ENCODE data around the gene GRPEL1. TPM values are rescaled to one million over a fixed set of nuclear protein-coding genes. Genes with fewer than 3 reads are reported as not detected.
"Not testable (repeated sequence)": the region's sequence is repeated elsewhere in the genome, so short reads cannot be mapped to it uniquely, and the experiment has no call there.

GRPEL1 gene
- total RNA-seq, 8 experiments from 2014 or later, result 14.3 to 75.1 (median 20.3) TPM

DNA sequence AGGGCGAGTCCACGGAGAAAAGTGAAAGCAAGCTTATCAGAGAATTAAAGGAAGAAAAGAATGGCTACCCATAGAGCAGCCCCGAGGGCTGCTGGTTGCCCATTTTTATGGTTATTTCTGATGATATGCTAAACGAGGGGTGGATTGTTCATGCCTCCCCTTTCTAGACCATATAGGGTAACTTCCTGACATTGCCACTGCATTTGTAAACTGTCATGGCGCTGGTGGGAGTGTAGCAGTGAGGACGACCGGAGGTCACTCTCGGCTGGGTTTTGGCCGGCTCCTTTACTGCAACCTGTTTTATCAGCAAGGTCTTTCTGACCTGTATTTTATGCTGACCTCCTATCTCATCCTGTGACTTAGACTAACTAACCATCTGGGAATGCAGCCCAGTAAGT, 16.7 kb upstream of the GRPEL1 start:
- H3K27ac ChIP-seq, result peak overlapping the region in 1 of 2 donors; percentile 62
- WGBS, 10 experiments, result 10 to 78% (median 59%) methylated on average over 2 to 7 of the region's 9 CpGs; no CpG with 5 or more reads in 2 of the 10 experiments
- not testable (repeated sequence) for H3K4me1 ChIP-seq (replicated peaks in 1 of 2); H3K4me3 ChIP-seq
- ATAC-seq (replicated peaks in 6 of 8), result peak in 5 of 8 experiments; percentile 20 to 51 (median 38)
- in situ Hi-C loops (cut with MboI; ENCODE audit: low pct_unique_long_range_greater_than_20kb in 2 of 9, low sequenced_read_pairs in 9 of 9, unreplicated experiment in 9 of 9), result loop anchor here in 1 of 9 experiments (25.0 kb wide), 1 partner anchor 372 kb away; the partner anchor contains the start of genes BLOC1S4 and MRFAP1L1

DNA sequence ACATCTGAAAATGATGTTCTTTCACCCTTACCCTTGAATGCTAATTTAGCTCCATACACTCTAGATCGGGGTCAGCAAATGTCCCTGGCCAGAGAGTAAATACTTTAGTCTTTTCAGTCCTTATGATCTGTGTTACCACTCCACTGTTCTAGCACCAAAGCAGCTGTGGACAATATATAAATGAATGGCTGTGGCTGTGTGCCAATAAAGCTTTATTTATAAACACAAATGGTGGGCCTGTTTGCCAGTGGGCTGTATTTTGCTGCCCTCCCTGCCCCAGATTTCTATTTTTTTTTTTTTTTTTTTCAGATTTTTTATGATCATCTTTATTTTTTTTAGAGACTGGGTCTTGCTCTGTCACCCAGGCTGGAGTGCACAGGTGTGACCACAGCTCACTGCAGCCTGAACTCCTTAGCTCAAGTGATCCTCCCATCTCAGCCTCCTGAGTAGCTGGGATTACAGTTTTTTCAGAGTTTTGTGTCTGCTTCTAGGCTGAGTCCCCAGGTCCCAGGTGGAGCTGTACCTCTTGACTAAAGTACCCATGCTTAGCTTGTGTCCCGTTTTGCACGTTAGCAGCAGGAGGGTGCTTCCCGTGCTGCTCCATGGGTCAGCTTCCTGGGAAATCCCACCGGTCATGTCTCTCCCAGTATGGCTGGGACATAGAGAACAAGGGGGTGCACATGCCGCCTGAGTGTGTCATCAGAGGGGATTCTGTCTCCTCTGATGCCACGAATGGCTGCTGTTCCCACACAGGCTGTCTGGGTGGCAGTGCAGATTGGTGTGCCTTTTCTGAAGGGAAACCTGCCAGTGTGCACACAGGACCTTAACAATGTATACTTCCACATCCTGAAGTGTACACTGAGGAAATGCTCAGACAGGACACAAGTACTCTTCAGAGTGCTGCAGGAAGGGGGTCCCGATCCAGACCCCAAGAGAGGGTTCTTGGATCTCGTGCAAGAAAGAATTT, 16.0 kb upstream of the GRPEL1 start:
- Histone ChIP-seq H3K27ac (peak overlapping the region in 1 of 2 donors; percentile 62), H3K4me1 (replicated peaks in 1 of 2) (no peaks in the 10 kb centered on the region), H3K4me3 (no peak overlapping the region)
- WGBS, 10 experiments, result 27 to 94% (median 63%) methylated on average over 1 to 7 of the region's 9 CpGs; no CpG with 5 or more reads in 1 of the 10 experiments
- in situ Hi-C loops (cut with MboI; ENCODE audit: low pct_unique_long_range_greater_than_20kb in 2 of 9, low sequenced_read_pairs in 9 of 9, unreplicated experiment in 9 of 9), result loop anchor here in 1 of 9 experiments (25.0 kb wide), 1 partner anchor 372 kb away; the partner anchor contains the start of genes BLOC1S4 and MRFAP1L1
- ATAC-seq (replicated peaks in 6 of 8), result peak in 5 of 8 experiments; percentile 15 to 34 (median 17)

DNA sequence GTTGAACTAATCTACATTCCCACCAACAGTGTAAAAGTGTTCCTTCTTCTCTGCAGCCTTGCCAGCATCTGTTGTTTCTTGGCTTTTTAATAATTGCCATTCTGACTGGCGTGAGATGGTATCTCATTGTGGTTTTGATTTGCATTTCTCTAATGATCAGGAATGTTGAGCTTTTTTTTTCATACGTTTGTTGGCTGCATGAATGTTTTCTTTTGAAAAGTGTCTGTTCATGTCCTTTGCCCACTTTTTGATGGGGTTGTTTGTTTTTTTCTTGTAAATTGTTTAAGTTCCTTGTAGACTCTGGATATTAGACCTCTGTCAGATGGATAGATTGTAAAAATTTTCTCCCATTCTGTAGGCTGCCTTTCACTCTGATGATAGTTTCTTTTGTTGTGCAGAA, 12.0 kb upstream of the GRPEL1 start:
- H3K4me1 ChIP-seq (replicated peaks in 1 of 2); ATAC-seq (replicated peaks in 6 of 8); H3K27ac ChIP-seq; H3K4me3 ChIP-seq: not testable (repeated sequence)
- WGBS, 10 experiments, result 25 to 92% (median 64%) methylated on average over 1 to 2 of the region's 2 CpGs
- in situ Hi-C loops (cut with MboI; ENCODE audit: low pct_unique_long_range_greater_than_20kb in 2 of 9, low sequenced_read_pairs in 9 of 9, unreplicated experiment in 9 of 9), result loop anchor here in 1 of 9 experiments (25.0 kb wide), 1 partner anchor 368 kb away; the partner anchor contains the start of genes BLOC1S4 and MRFAP1L1

DNA sequence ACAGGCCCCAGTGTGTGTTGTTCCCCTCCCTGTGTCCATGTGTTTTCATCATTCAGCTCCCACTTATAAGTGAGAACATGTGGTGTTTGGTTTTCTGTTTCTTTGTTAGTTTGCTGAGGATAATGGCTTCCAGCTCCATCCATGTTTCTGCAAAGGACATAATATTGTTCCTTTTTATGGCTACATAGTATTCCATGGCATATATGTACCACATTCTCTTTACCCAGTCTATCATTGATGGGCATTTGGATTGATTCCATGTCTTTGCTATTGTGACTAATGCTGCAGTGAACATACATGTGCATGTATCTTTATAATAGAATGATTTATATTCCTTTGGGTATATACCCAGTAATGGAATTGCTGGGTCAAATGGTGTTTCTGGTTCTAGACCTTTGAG, 11.6 kb upstream of the GRPEL1 start:
- in situ Hi-C loops (cut with MboI; ENCODE audit: low pct_unique_long_range_greater_than_20kb in 2 of 9, low sequenced_read_pairs in 9 of 9, unreplicated experiment in 9 of 9), result loop anchor here in 1 of 9 experiments (25.0 kb wide), 1 partner anchor 367 kb away; the partner anchor contains the start of genes BLOC1S4 and MRFAP1L1
- not testable (repeated sequence) for H3K4me1 ChIP-seq (replicated peaks in 1 of 2); ATAC-seq (replicated peaks in 6 of 8); H3K4me3 ChIP-seq; H3K27ac ChIP-seq

- H3K4me1 ChIP-seq (replicated peaks in 1 of 2), result no peaks in the 10 kb centered on the region
- in situ Hi-C loops (cut with MboI; ENCODE audit: low pct_unique_long_range_greater_than_20kb in 2 of 9, low sequenced_read_pairs in 9 of 9, unreplicated experiment in 9 of 9), result loop anchor here in 1 of 9 experiments (25.0 kb wide), 1 partner anchor 366 kb away; the partner anchor contains the start of genes BLOC1S4 and MRFAP1L1
- no peak overlapping the region for H3K4me3 ChIP-seq
- ATAC-seq (replicated peaks in 6 of 8), result peak in 4 of 8 experiments; percentile 69 to 92 (median 86)
- H3K27ac ChIP-seq, result no peak overlapping the region
- WGBS, 10 experiments, result 0 to 100% (median 49%) methylated on average over 1 to 5 of the region's 5 CpGs; no CpG with 5 or more reads in 1 of the 10 experiments
Measured at GRCh38 chr4:7078025-7078424, 10.2 kb upstream of the GRPEL1 start.

GRCh38 chr4:7077371-7077770, 9.5 kb upstream of the GRPEL1 start:
- WGBS, 10 experiments, result 76 to 100% (median 90%) methylated on average over 1 to 9 of the region's 12 CpGs; no CpG with 5 or more reads in 5 of the 10 experiments
- no peak for ATAC-seq (replicated peaks in 6 of 8)
- in situ Hi-C loops (cut with MboI; ENCODE audit: low pct_unique_long_range_greater_than_20kb in 2 of 9, low sequenced_read_pairs in 9 of 9, unreplicated experiment in 9 of 9), result loop anchor here in 1 of 9 experiments (25.0 kb wide), 1 partner anchor 365 kb away; the partner anchor contains the start of genes BLOC1S4 and MRFAP1L1
- H3K27ac ChIP-seq, result no peak overlapping the region
- H3K4me1 ChIP-seq (replicated peaks in 1 of 2), result no peaks in the 10 kb centered on the region
- no peak overlapping the region for H3K4me3 ChIP-seq

GRCh38 chr4:7076696-7077082, 8.8 kb upstream of the GRPEL1 start:
- no peak overlapping the region for H3K27ac ChIP-seq
- no peak overlapping the region for H3K4me3 ChIP-seq
- 30 to 100% (median 80%) methylated on average over 1 to 2 of the region's 6 CpGs; no CpG with 5 or more reads in 7 of the 10 experiments for WGBS, 10 experiments
- H3K4me1 ChIP-seq (replicated peaks in 1 of 2), result no peaks in the 10 kb centered on the region
- peak in 4 of 8 experiments; percentile 25 to 74 (median 69) for ATAC-seq (replicated peaks in 6 of 8)
- in situ Hi-C loops (cut with MboI; ENCODE audit: low pct_unique_long_range_greater_than_20kb in 2 of 9, low sequenced_read_pairs in 9 of 9, unreplicated experiment in 9 of 9), result loop anchor here in 1 of 9 experiments (25.0 kb wide), 1 partner anchor 364 kb away; the partner anchor contains the start of genes BLOC1S4 and MRFAP1L1

- ATAC-seq (replicated peaks in 6 of 8), result peak in 1 of 8 experiments; percentile 19
- in situ Hi-C loops (cut with MboI; ENCODE audit: low pct_unique_long_range_greater_than_20kb in 2 of 9, low sequenced_read_pairs in 9 of 9, unreplicated experiment in 9 of 9), result loop anchor here in 1 of 9 experiments (25.0 kb wide), 1 partner anchor 364 kb away; the partner anchor contains the start of genes BLOC1S4 and MRFAP1L1
- Histone ChIP-seq H3K4me3 (no peak overlapping the region), H3K27ac (no peak overlapping the region), H3K4me1 (replicated peaks in 1 of 2) (no peaks in the 10 kb centered on the region)
- WGBS, 10 experiments, result no CpG with 5 or more reads among the region's 25 CpGs
Measured at GRCh38 chr4:7075962-7076695, 8.3 kb upstream of the GRPEL1 start.

- 17 to 100% (median 80%) methylated on average over 1 to 5 of the region's 9 CpGs; no CpG with 5 or more reads in 5 of the 10 experiments for WGBS, 10 experiments
- Histone ChIP-seq H3K4me3 (no peak overlapping the region), H3K4me1 (replicated peaks in 1 of 2) (no peaks in the 10 kb centered on the region), H3K27ac (no peak overlapping the region)
- in situ Hi-C loops (cut with MboI; ENCODE audit: low pct_unique_long_range_greater_than_20kb in 2 of 9, low sequenced_read_pairs in 9 of 9, unreplicated experiment in 9 of 9), result loop anchor here in 3 of 9 experiments (25.0 kb wide), 1 partner anchor 362 kb away; the partner anchor contains the start of genes BLOC1S4 (in 3 of the 3) and MRFAP1L1 (in 3 of the 3)
- no peak for ATAC-seq (replicated peaks in 6 of 8)
Measured at GRCh38 chr4:7074426-7074825, 6.6 kb upstream of the GRPEL1 start.

GRCh38 chr4:7073526-7074390, 5.9 kb upstream of the GRPEL1 start:
- peak in 7 of 8 experiments; percentile 5 to 59 (median 53) for ATAC-seq (replicated peaks in 6 of 8)
- in situ Hi-C loops (cut with MboI; ENCODE audit: low pct_unique_long_range_greater_than_20kb in 2 of 9, low sequenced_read_pairs in 9 of 9, unreplicated experiment in 9 of 9), result loop anchor here in 3 of 9 experiments (25.0 kb wide), 1 partner anchor 361 kb away; the partner anchor contains the start of genes BLOC1S4 (in 3 of the 3) and MRFAP1L1 (in 3 of the 3)
- 0 to 100% (median 80%) methylated on average over 1 to 4 of the region's 18 CpGs; no CpG with 5 or more reads in 3 of the 10 experiments for WGBS, 10 experiments
- H3K27ac ChIP-seq, result no peak overlapping the region
- H3K4me1 ChIP-seq (replicated peaks in 1 of 2), result peaks cover 2 to 4% of the 10 kb centered on the region in 2 donors
- H3K4me3 ChIP-seq, result no peak overlapping the region

DNA sequence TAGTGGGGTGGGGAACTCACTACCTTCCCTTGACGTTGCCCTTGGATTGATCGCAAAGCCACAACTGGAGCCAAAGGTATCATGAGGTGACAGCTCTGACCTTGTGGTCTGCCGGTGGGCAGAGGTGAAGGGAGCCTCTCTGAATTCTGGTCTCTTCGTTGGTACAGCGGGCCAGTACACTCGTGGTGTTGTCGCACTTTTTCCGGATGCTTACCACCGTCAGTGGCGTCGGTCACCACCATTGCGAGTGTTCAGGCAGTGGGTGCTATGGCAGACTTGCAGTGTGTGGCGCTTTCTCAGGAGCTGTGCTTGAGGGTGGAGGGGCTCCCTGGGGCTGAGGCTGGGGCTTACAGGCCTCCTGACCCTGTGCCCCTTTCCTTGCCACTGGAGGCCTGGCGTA, 5.2 kb upstream of the GRPEL1 start:
- in situ Hi-C loops (cut with MboI; ENCODE audit: low pct_unique_long_range_greater_than_20kb in 2 of 9, low sequenced_read_pairs in 9 of 9, unreplicated experiment in 9 of 9), result loop anchor here in 3 of 9 experiments (25.0 kb wide), 1 partner anchor 361 kb away; the partner anchor contains the start of genes BLOC1S4 (in 3 of the 3) and MRFAP1L1 (in 3 of the 3)

More for the DNA sequence above, 5.2 kb upstream of the GRPEL1 start:
- no peak for ATAC-seq (replicated peaks in 6 of 8)
- H3K27ac ChIP-seq, result no peak overlapping the region
- WGBS, 10 experiments, result 70 to 100% (median 86%) methylated on average over 1 to 7 of the region's 14 CpGs; no CpG with 5 or more reads in 5 of the 10 experiments
- no peak overlapping the region for H3K4me3 ChIP-seq
- H3K4me1 ChIP-seq (replicated peaks in 1 of 2), result peaks cover 2 to 4% of the 10 kb centered on the region in 2 donors

Data from motor neuron (in vitro differentiated cells).